HG03039 (cell line): ENCODE data around the gene NYAP1.
"Not testable (repeated sequence)": the region's sequence is repeated elsewhere in the genome, so short reads cannot be mapped to it uniquely, and the experiment has no call there.

Experiments used
- ATAC-seq: cut with Tn5 transposase; IDR thresholded peaks from one replicate; pipeline ENCODE4 v1.9.1; 2021; ENCODE audit warnings: mild to moderate bottlenecking, moderate library complexity; ENCODE audit not compliant: unreplicated experiment

The NYAP1 gene

GRCh38 chr7:100509231-100509630, 25.5 kb downstream of the NYAP1 start:
- no peak for ATAC-seq

GRCh38 chr7:100510437-100511239, 26.9 kb downstream of the NYAP1 start:
- ATAC-seq, result no peak

DNA sequence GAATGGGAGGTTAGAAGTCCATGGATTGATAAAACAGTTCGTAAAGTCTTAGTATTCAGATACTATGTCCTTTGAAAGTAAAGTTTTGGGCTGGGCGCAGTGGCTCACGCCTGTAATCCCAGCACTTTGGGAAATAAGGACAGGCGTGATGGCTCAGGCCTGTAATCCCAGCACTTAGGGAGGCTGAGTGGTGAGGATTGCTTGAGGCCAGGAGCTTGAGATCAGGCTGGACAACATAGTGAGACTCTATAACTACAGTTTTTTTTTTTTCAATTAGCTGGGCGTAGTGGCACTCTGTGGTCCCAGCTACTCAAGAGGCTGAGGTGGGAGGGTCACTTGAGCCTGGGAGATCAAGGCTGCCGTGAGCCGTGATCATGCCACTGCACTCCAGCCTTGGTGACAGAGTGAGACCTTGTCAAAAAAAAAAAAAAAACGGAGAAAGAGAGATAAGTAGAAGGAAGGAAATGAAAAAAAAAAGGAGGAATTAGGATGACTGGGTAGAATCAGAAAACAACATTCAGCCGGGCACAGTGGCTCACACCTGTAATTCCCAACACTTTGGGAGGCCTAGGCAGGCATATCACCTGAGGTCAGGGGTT, 29.6 kb downstream of the NYAP1 start:
- no peak for ATAC-seq

GRCh38 chr7:100515072-100515532, 31.4 kb downstream of the NYAP1 start:
- ATAC-seq, result no peak

DNA sequence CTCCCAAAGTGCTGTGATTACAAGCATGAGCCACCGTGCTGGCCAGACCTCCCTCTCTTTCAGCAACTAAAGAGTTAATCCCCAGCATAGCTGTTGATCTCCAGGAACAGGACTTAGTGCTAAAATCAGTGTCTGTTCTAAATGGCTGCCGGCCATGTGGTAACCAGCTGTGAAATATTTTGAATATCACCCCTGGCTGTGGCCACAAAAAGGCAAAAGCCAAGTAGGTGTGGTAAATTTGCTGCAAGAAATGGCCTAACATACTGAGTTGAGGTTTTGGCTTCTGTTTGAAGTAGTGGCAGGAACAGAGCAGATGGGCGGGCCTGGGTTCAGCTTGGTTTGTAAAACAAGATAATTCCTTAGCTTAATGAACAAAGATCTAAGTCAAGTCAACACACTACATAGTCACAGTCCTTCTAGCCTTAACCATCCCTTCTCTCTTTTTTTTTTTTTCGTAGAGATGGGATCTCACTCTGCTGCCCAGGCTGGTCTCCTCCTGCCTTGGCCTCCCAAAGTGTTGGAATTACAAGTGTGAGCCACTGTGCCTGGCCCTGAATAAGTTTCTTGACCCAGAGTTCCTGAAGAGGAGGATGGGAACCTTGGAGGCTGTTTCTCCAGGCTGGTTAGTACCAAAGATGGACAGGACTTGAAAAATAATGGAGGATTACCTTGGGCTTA, 32.5 kb downstream of the NYAP1 start:
- ATAC-seq, result no peak

GRCh38 chr7:100517305-100517704, 33.6 kb downstream of the NYAP1 start:
- ATAC-seq, result no peak

GRCh38 chr7:100519580-100519979, 35.9 kb downstream of the NYAP1 start:
- ATAC-seq, result no peak

GRCh38 chr7:100520138-100520537, 36.4 kb downstream of the NYAP1 start:
- ATAC-seq, result no peak

GRCh38 chr7:100521076-100521475, 37.3 kb downstream of the NYAP1 start:
- ATAC-seq, result no peak

DNA sequence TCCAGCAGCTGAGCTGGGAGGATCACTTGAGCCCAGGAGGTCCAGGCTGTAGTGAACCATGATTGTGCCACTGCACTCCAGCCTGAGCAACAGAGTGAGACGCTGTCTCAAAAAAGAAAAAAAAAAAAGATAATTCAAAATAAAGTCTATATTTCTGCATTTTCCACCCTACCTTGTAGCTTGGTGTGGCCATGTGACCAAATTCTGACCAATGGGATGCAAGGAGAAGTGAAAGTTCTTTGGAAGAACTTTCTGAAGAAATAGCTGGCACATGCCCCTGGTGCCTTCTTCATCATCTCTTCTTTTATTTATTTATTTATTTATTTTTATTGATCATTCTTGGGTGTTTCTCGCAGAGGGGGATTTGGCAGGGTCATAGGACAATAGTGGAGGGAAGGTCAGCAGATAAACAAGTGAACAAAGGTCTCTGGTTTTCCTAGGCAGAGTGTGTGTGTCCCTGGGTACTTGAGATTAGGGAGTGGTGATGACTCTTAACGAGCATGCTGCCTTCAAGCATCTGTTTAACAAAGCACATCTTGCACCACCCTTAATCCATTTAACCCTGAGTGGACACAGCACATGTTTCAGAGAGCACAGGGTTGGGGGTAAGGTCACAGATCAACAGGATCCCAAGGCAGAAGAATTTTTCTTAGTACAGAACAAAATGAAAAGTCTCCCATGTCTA, 38.3 kb downstream of the NYAP1 start:
- ATAC-seq, result not testable (repeated sequence)

DNA sequence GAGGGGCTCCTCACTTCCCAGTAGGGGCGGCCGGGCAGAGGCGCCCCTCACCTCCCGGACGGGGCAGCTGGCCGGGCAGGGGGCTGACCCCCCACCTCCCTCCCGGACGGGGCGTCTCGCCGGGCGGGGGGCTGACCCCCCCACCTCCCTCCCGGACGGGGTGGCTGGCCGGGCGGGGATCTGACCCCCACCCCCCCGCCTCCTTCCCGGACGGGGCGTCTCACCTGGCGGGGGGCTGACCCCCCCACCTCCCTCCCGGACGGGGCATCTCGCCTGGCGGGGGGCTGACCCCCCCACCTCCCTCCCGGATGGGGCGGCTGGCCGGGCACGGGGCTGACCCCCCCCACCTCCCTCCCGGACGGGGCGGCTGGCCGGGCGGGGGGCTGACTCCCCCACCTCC, 39.5 kb downstream of the NYAP1 start:
- not testable (repeated sequence) for ATAC-seq

DNA sequence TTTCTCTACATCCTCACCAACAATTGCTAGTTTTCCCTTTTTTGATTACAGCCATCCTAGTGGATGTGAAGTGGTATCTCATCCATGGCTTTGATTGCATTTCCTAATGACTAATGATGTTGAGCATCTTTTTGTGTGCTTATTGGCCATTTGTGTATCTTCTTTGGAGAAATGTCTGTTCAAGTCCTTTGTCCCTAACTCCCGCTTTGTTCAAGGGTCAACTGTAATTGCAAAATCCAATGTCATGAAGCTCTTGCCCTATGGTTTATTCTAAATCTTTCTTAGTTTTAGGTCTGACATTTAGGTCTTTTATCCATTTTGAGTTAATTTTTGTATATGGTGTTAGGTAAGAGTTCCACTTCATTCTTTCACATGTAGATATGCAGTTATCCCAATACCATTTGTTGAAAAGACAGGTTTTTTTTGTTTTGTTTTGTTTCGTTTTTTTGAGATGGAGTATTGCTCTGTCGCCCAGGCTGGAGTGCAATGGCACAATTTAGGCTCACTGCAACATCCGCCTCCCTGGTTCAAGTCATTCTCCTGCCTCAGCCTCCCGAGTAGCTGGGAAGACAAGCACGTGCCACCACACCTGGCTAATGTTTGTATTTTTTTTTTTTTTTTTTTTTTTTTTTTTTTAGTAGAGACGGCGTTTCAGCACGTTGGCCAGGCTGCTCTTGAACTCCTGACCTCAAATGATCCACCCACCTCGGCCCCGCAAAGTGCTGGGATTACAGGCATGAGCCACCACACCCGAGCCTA, 44.6 kb downstream of the NYAP1 start:
- ATAC-seq, result not testable (repeated sequence)

DNA sequence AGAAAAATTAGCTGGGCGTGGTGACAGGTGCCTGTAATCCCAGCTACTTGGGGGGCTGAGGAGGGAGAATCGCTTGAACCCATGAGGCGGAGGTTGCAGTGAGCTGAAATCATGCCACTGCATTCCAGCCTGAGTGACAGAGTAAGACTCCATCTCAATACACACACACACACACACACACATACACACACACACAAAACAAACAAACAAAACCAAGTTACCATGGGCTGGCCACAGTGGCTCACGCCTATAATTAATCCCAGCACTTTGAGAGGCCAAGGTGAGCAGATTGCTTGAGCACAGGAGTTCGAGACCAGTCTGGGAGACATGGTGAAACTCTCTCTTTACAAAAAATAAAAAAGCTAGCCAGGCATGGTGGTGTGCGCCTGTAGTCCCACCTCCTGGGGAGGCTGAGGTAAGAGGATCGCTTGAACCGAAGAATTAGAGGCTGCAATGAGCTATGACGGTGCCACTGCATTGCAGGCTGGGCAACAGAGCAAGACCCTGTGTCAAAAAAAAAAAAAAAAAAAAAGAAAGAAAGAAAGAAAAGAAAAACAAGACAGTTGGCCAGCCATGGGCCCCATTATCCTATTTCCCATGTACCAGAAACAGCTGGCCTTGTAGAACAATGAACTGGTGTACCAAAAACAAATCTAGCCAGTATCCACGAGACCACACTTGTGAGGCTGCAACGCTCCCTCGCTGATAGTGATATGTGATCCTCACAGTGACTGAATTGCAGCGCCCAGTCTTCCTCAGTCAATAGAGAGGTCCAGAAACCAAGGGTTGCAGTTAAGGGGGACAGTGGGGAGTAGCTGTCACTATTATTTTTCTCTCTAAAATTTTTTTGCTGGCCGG, 48.7 kb downstream of the NYAP1 start:
- no peak for ATAC-seq

DNA sequence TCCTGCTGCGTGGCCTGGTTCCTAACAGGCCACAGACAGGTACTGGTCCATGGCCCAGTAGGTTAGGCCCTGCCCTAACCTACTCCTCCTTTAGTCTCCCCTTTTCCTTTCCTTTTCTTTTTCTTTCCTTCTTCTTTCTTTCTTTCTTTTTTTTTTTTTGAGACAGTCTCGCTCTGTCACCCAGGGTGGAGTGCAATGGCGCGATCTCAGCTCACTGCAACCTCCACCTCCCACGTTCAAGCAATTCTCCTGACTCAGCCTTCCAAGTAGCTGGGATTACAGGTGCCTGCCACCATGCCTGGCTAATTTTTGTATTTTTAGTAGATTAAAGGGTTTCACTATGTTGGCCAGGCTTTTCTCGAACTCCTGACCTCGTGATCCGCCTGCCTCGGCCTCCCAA, 52.3 kb downstream of the NYAP1 start:
- ATAC-seq, result not testable (repeated sequence)

- not testable (repeated sequence) for ATAC-seq
Observed at GRCh38 chr7:100536695-100537094, 53.0 kb downstream of the NYAP1 start.

- no peak for ATAC-seq
Observed at GRCh38 chr7:100538348-100538653, 54.6 kb downstream of the NYAP1 start.

- peak; percentile 95 for ATAC-seq
Observed at GRCh38 chr7:100538654-100539435, 55.1 kb downstream of the NYAP1 start, which contains the start of gene AGFG2. Gene AGFG2 (plus strand): TSS chr7:100539203. CDS start chr7:100539347, 144 bp downstream.

DNA sequence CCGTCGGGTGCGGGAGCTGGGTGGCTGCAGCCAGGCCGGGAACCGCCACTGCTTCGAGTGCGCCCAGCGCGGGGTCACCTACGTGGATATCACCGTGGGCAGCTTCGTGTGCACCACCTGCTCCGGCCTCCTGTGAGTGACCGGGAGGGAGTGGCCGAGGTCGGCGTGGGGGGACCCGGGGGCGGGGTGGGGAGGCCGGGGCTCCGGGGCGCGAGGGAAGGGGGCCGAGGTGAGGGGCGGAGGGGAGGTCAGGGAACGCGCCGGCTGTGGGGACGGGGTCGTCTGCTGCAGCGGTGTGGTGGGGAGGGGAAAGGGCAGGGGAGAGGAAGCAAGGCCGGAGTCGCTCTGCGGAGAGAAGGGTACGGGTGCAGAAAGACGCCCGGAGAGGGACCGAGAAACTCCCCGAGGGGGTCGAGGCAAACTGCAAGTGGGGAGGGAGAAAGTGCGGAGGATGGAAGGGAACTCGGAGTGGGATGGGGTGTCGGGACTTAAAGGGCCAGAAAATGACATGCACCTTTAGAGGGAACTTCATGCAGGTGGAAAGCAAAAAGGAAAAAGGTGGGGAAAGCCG, 55.8 kb downstream of the NYAP1 start:
- ATAC-seq, result no peak
